BLaER1 treated with 17β-estradiol and CSF1 and Interleukin-3, amounts not matched to agents 10 nM and 100 nM (cell line): ENCODE measurements around the gene LRRC43.
A peak's percentile ranks its signal among the peaks of the same experiment; 100 is the strongest.
"Not testable (repeated sequence)": the region's sequence is repeated elsewhere in the genome, so short reads cannot be mapped to it uniquely, and the experiment has no call there.

ENCODE experiments used
- H3K27ac ChIP-seq, 11 experiments: shearing (Covaris generic); formaldehyde crosslinking; 2 replicates each; pipeline ENCODE4 v1.8.1; 2022
- H3K27me3 ChIP-seq, 11 experiments: shearing (Covaris generic); formaldehyde crosslinking; 2 replicates each; pipeline ENCODE4 v1.8.1; 2022
- H3K36me3 ChIP-seq, 11 experiments: shearing (Covaris generic); formaldehyde crosslinking; 2 replicates each; pipeline ENCODE4 v1.8.1; 2022
- H3K4me1 ChIP-seq, 10 experiments: shearing (Covaris generic); formaldehyde crosslinking; 2 replicates each; pipeline ENCODE4 v1.8.1; 2022
- H3K4me2 ChIP-seq, 11 experiments: shearing (Covaris generic); formaldehyde crosslinking; 2 replicates each; pipeline ENCODE4 v1.8.1; 2022
- H3K4me3 ChIP-seq, 10 experiments: shearing (Covaris generic); formaldehyde crosslinking; 2 replicates each; pipeline ENCODE4 v1.8.1; 2022
- H3K9ac ChIP-seq, 11 experiments: shearing (Covaris generic); formaldehyde crosslinking; 2 replicates each; pipeline ENCODE4 v1.8.1; 2022
- H3K9me3 ChIP-seq, 11 experiments: shearing (Covaris generic); formaldehyde crosslinking; replicated peaks in 1 of 11; 2 replicates each; pipeline ENCODE4 v1.8.1; 2022
- H4K20me1 ChIP-seq, 11 experiments: shearing (Covaris generic); formaldehyde crosslinking; 2 replicates each; pipeline ENCODE4 v1.8.1; 2022
- Cebpa-rat ChIP-seq, 11 experiments: shearing (Covaris generic); IDR thresholded peaks; 2 replicates each; pipeline ENCODE4 v1.8.1; 2022

LRRC43 gene

DNA sequence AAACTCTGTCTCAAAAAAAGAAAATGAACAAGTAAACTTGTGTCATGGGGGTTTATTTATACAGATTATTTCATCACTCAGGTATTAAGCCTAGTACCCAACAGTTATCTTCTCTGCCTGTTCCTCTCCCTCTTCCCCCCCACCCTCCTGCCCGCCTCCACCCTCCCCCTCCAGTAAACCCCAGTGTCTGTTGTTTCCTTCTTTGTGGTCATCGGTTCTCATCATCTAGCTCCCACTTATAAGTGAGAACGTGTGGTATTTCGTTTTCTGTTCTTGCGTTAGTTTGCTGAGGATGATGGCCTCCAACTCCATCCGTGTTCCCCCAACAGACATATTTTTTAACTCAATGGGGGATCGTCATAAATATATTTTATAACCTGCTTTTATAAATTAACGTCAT, 21.2 kb upstream of the LRRC43 start:
- Histone ChIP-seq H4K20me1 (no peaks in the 10 kb centered on the region), H3K4me2 (peak overlapping the region in 8 of 11 experiments; percentile 3 to 31 (median 19); a peak in 7 of 22 replicates), H3K27ac (no peak overlapping the region), H3K36me3 (peaks cover 0 to 6% (median 0%) of the 10 kb centered on the region in 11 experiments; a peak in 3 of 22 replicates), H3K4me3 (no peak overlapping the region), H3K9me3 (no peaks in the 10 kb centered on the region), H3K27me3 (no peaks in the 10 kb centered on the region), H3K9ac (0 out of 22 replicates have a peak overlapping the region, but pooled peaks of 1 of the 11 experiments have one; percentile 3), H3K4me1 (peaks cover 0 to 24% (median 19%) of the 10 kb centered on the region in 10 experiments; a peak in 13 of 20 replicates)
- no peak for TF ChIP-seq Cebpa-rat (IDR thresholded peaks at IDR 0.05)

DNA sequence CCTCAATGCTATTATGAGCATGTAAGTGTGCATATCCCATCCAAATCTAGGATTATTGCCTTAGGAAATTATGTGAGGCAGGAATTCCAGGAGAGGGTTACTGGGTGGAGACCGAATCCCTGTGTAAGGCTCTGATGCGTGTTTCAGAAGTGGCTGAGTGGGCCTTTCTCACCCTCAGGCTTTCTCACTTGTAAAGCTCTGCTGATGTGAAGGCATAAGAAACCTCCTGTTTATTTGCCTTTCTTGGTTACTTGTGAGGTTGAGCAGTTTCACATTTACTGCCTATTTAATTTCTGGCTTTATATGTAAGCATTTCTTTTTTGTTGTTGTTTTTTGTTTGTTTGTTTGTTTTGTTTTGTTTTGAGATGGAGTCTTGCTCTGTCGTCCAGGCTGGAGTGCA, 19.9 kb upstream of the LRRC43 start:
- Histone ChIP-seq H3K4me2 (no peak overlapping the region), H3K27me3 (no peaks in the 10 kb centered on the region), H3K36me3 (no peaks in the 10 kb centered on the region), H3K4me1 (peaks cover 0 to 20% (median 17%) of the 10 kb centered on the region in 10 experiments; a peak in 13 of 20 replicates), H3K27ac (no peak overlapping the region), H3K9me3 (no peaks in the 10 kb centered on the region), H3K4me3 (no peak overlapping the region), H3K9ac (no peak overlapping the region), H4K20me1 (no peaks in the 10 kb centered on the region)
- TF ChIP-seq Cebpa-rat (IDR thresholded peaks at IDR 0.05) = no peak

DNA sequence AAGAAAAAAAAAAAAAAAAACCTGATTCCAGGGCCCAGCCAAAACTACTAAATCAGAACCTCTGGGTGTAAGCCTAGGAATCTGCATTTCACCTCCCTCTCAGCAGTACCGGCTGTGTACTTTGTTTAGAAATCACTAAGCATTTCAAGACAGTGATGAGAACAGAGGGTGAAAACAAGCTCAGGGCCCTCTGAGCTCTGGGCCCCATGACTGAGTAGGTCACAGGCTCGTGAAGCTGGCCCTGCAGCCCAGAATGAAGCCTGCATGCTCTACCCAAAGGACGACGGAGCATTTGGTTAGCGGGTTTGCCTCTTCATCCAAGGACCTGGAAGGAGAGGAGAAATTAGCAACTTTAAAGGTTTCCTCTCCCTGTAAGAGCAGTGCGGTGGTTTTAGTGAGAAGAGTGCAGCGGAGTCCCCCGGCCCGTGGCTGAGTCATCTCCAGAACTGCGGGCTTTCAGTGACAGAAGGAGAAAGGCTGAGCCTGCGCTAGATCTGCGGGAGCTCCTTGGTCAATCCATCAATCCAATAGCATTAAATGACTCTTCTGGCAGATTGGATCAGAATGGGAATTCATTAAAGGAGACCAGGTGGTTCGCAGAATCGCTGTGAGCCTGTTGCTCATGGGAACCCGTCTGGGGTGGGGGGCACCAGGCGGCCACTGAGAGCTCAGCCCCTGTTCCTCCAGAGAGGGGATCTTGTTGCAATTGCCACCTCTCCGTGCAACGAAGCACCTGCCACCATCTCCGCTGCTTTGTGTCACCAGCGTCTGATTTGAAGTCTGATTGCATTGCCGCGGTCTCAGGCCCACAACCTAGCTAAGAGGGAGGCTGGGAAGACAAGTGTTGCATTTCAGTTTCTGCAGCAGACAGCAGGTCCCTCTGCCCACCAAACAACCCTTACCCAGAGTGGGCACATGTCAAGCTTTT, 16.2 kb upstream of the LRRC43 start:
- Histone ChIP-seq H3K27me3 (no peaks in the 10 kb centered on the region), H3K9ac (no peak overlapping the region), H4K20me1 (no peaks in the 10 kb centered on the region), H3K4me1 (peaks cover 0 to 6% (median 5%) of the 10 kb centered on the region in 10 experiments; a peak in 10 of 20 replicates), H3K4me3 (no peak overlapping the region), H3K27ac (no peak overlapping the region), H3K4me2 (no peak overlapping the region), H3K36me3 (no peaks in the 10 kb centered on the region), H3K9me3 (no peaks in the 10 kb centered on the region)
- TF ChIP-seq Cebpa-rat (IDR thresholded peaks at IDR 0.05) = no peak

DNA sequence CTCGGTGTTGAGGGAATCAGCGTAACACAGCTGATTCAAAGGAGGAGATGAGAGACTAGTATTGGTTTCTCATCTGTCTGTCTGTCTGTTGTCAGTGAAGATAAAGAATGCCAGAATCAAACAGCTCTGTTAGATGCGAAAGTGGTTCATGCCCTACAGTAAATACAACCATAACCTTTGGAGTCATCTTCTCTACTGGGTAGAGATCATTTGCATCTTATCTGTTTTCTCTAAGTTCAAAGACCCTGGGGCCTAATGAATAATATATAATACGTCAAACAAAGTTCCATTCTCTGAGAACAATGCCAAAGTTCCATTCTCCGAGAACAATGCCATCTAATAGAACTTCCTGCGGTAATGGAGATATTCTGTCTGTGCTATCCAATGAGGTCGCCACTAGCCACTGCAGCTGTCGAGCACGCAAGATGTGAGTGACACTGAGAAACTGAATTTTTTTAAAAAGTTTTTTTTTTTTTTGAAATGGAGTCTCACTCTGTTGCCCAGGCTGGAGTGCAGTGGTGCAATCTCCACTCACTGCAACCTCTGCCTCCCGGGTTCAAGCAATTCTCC, 15.5 kb upstream of the LRRC43 start:
- Histone ChIP-seq H3K4me2 (no peak overlapping the region), H3K9ac (no peak overlapping the region), H3K9me3 (no peaks in the 10 kb centered on the region), H3K27ac (no peak overlapping the region), H3K27me3 (no peaks in the 10 kb centered on the region), H3K36me3 (no peaks in the 10 kb centered on the region), H3K4me3 (no peak overlapping the region), H3K4me1 (no peaks in the 10 kb centered on the region), H4K20me1 (no peaks in the 10 kb centered on the region)
- TF ChIP-seq Cebpa-rat (IDR thresholded peaks at IDR 0.05) = no peak

DNA sequence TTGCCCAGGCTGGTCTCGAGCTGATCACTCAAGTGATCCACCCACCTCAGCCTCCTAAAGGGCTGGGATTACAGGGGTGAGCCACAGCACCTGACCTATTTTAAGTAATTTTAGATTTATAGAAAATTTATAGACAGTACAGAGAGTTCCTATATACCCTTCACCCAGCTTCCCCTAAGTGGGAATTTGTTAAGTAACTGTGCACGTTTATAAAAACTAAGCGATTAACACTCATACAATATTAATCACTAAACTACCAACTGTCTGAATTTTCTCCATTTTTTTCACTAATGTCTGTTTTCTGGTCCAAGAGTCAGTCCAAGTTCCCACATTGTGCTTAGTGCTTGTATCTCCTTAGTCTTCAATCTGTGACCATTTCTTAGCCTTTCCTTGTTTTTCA, 14.4 kb upstream of the LRRC43 start:
- H3K9me3 ChIP-seq = no peaks in the 10 kb centered on the region
- no peak overlapping the region for H3K4me2 ChIP-seq
- no peaks in the 10 kb centered on the region for H4K20me1 ChIP-seq
- H3K27me3 ChIP-seq = no peaks in the 10 kb centered on the region
- H3K36me3 ChIP-seq = no peaks in the 10 kb centered on the region
- no peak overlapping the region for H3K9ac ChIP-seq
- H3K4me1 ChIP-seq = no peaks in the 10 kb centered on the region
- no peak overlapping the region for H3K4me3 ChIP-seq
- no peak overlapping the region for H3K27ac ChIP-seq
- TF ChIP-seq Cebpa-rat (IDR thresholded peaks at IDR 0.05) = no peak

DNA sequence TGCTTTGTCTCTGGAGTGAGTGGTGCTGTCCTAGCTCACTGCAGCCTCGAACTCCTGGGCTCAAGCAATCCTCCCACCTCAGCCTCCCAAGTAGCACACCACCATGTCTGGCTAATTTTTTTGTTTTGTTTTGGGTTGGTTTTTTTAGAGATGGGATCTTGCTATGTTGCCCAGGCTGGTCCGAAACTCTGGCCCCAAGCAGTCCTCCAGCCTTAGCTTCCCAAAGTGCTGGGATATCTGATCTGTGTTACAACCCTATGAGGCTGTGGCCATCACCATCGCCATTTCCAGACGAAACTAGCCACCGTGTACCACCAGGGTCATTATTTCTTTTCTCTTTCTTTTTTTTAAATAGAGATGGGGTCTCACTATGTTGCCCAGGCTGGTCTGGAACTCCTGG, 11.5 kb upstream of the LRRC43 start:
- no peaks in the 10 kb centered on the region for H4K20me1 ChIP-seq

DNA sequence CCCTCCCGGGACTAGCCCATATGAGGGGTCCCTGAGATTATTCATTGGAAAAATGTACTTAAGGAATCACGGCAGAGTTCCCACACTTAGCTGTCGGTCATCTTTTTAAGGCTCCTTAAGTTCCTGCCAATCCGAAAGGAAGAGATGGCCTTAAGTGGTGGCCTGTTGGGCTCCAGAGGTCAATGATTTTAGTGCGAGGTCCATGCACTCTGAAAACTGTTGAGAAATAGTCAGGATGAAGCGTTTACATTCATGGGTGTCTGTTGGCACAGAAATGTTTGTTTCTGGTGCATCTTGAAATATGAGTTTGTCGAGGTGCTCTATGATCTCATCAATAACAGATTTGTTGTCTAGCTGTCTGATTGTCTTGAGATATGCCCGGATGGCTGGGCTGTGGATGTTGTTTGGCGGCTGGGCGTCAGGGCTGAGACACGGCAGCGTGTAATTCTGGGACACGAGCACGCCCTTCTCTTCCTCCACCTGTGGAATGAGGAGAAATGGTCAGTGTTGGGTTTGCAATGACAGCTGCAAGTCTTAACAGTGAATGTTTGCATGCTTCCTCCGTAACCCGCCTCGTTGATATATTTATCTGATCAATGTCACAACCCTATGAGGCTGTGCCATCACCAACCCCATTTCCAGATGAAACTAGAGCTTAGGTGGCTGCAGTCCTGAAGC, 10.5 kb upstream of the LRRC43 start:
- no peak for TF ChIP-seq Cebpa-rat (IDR thresholded peaks at IDR 0.05)
- H3K4me1 ChIP-seq = no peaks in the 10 kb centered on the region; a peak in 2 of 20 replicates
- no peak overlapping the region for H3K4me3 ChIP-seq
- H3K9me3 ChIP-seq = no peaks in the 10 kb centered on the region
- no peak overlapping the region for H3K4me2 ChIP-seq
- no peak overlapping the region for H3K9ac ChIP-seq
- H3K27ac ChIP-seq = no peak overlapping the region
- no peaks in the 10 kb centered on the region for H3K27me3 ChIP-seq
- H3K36me3 ChIP-seq = no peaks in the 10 kb centered on the region
- H4K20me1 ChIP-seq = no peaks in the 10 kb centered on the region

More for the DNA sequence above, 11.5 kb upstream of the LRRC43 start:
- no peak for TF ChIP-seq Cebpa-rat (IDR thresholded peaks at IDR 0.05)
- Histone ChIP-seq H3K36me3 (no peaks in the 10 kb centered on the region), H3K4me2 (no peak overlapping the region), H3K27ac (no peak overlapping the region), H3K4me3 (no peak overlapping the region), H3K9ac (no peak overlapping the region), H3K9me3 (no peaks in the 10 kb centered on the region), H3K27me3 (no peaks in the 10 kb centered on the region), H3K4me1 (no peaks in the 10 kb centered on the region; a peak in 1 of 20 replicates)

DNA sequence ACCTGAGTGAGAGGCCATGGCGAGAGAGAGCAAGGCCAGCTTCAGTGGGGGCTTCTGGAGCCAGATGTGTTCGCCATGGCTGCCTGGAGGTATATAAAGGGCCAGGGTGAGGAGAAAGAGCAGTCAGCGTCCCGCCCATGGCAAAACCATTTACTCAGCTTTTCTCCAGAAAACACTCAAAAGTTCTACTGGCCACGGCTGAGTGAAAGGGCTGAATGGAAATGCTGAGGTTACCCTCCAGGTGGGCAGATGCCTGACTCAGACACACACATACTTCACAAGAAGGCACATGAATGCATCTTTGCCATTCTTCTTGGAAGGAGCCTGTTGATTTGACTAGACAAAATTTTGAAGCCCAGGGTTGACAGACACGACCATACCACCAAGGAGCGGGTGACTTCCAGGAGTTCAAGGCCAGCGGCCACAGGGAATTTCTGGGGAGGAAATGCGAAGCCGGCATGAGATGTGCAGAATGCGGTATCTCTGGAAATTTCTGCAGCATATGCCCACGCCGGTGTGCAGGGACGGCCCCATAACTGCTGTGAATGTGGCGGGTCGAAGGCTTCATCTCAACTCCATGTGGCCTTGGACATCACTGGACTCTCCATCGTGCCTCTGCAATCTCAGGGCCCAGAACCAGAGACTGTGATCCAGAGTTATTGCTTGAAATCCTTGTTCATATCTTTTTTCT, 8.6 kb upstream of the LRRC43 start, which contains the start of gene IL31:
TSS of gene IL31 (minus strand) at position 67 of the 691 bp plus-strand sequence. CDS start at position 18, 49 bp downstream.
- Histone ChIP-seq H3K4me3 (no peak within 1 kb of the TSS), H3K9me3 (no peaks in the 10 kb centered on the region), H3K27ac (no peak within 1 kb of the TSS), H3K9ac (no peak within 1 kb of the TSS), H3K27me3 (no peaks in the 10 kb centered on the region), H3K4me1 (peaks cover 0 to 9% (median 1%) of the 10 kb centered on the region in 10 experiments; a peak in 9 of 20 replicates), H4K20me1 (no peaks in the 10 kb centered on the region), H3K36me3 (no peaks in the 10 kb centered on the region), H3K4me2 (no peak within 1 kb of the TSS)
- TF ChIP-seq Cebpa-rat (IDR thresholded peaks at IDR 0.05) = no peak

DNA sequence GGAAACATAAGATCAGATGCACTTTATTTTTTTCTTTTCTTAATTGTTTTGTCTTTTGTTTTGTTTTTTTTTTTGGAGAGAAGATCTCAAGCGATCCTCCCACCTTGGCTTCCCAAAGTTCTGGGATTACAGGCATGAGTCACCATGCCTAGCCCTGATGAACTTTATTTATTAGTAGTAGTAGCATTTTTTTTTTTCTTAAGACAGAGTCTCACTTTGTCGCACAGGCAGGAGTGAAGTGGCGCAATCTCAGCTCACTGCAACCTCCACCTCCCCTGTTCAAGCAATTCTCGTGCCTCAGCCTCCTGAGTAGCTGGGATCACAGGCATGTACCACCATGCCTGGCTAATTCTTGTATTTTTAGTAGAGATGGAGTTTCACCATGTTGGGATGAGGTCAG, 6.5 kb upstream of the LRRC43 start:
- H3K4me1 ChIP-seq = peaks cover 0 to 30% (median 23%) of the 10 kb centered on the region in 10 experiments; a peak in 17 of 20 replicates
- not testable (repeated sequence) for H3K9me3 ChIP-seq, H3K4me3 ChIP-seq, H3K27me3 ChIP-seq, H3K4me2 ChIP-seq, H4K20me1 ChIP-seq, H3K9ac ChIP-seq, H3K36me3 ChIP-seq, H3K27ac ChIP-seq
